SU-DHL-6 (cell line): ENCODE data around the gene DHRS7.
A peak's percentile ranks its signal among the peaks of the same experiment; 100 is the strongest.

Source experiments
- H2AFZ ChIP-seq: fragments of 200-600 bp; sonication (generic); 2 replicates; pipeline ENCODE4 v1.6.1; 2014; ENCODE audit warnings: low read depth, mild to moderate bottlenecking, moderate library complexity, mixed read lengths, antibody characterized with exemption, low read length; ENCODE audit not compliant: severe bottlenecking
- H3F3A ChIP-seq: fragments of 200-600 bp; shearing (Covaris generic); 2 replicates; pipeline ENCODE4 v1.6.0; 2016; ENCODE audit warnings: antibody characterized with exemption, mild to moderate bottlenecking; ENCODE audit not compliant: insufficient read depth
- H3K27ac ChIP-seq: fragments of 200-600 bp; sonication (generic); 2 replicates; pipeline ENCODE4 v1.5.1; 2016; ENCODE audit warnings: low read depth, mild to moderate bottlenecking, low read length, moderate library complexity, mixed read lengths
- H3K27me3 ChIP-seq: fragments of 200-600 bp; sonication (generic), shearing (Covaris generic); 2 replicates; pipeline ENCODE4 v1.6.0; 2014; ENCODE audit warnings: mild to moderate bottlenecking, low read length
- H3K36me3 ChIP-seq: fragments of 200-600 bp; sonication (generic); 2 replicates; pipeline ENCODE4 v1.6.1; 2014; ENCODE audit warnings: mild to moderate bottlenecking, low read length, mixed read lengths
- H3K4me2 ChIP-seq: fragments of 300-600, 200-600 bp; shearing (Covaris generic), sonication (generic); 2 replicates; pipeline ENCODE4 v1.6.0; 2014; ENCODE audit warnings: low read length, low read depth, mild to moderate bottlenecking; ENCODE audit not compliant: poor library complexity, severe bottlenecking
- H3K4me3 ChIP-seq: fragments of 200-600 bp; sonication (generic); 2 replicates; pipeline ENCODE4 v1.5.1; 2014; ENCODE audit warnings: antibody characterized with exemption, low read length, mild to moderate bottlenecking, mixed read lengths; ENCODE audit not compliant: insufficient read depth, poor library complexity, severe bottlenecking
- H3K79me2 ChIP-seq: fragments of 200-600 bp; sonication (generic); 2 replicates; pipeline ENCODE4 v1.6.1; 2014; ENCODE audit warnings: mild to moderate bottlenecking, low read length, moderate library complexity; ENCODE audit not compliant: insufficient read depth
- H3K9ac ChIP-seq: fragments of 200-600 bp; sonication (generic); 2 replicates; pipeline ENCODE4 v1.7.0; 2014; ENCODE audit warnings: mild to moderate bottlenecking, low read length
- H3K9me2 ChIP-seq: fragments of 200-600 bp; sonication (generic); replicated peaks from 2 replicates; pipeline ENCODE4 v1.6.1; 2014; ENCODE audit warnings: low read length; ENCODE audit not compliant: insufficient read depth
- H3K9me3 ChIP-seq: fragments of 200-600 bp; sonication (generic); 2 replicates; pipeline ENCODE4 v1.6.1; 2014; ENCODE audit warnings: low read length, mixed read lengths; ENCODE audit not compliant: insufficient read depth
- H4K20me1 ChIP-seq: fragments of 200-600 bp; sonication (generic); 2 replicates; pipeline ENCODE4 v1.6.1; 2014; ENCODE audit warnings: low read depth, mild to moderate bottlenecking, antibody characterized with exemption, low read length, moderate library complexity, mixed read lengths
- EZH2phosphoT487 ChIP-seq: fragments of 200-600 bp; sonication (generic), shearing (Covaris generic); conservative IDR thresholded peaks from 2 replicates; pipeline ENCODE4 v1.6.1; 2018; ENCODE audit warnings: mild to moderate bottlenecking, antibody characterized with exemption, low read length, moderate library complexity, mixed read lengths
- TF ChIP-seq, protein P1 (sequence below): fragments of 200-600 bp; sonication (generic); IDR thresholded peaks from one replicate; pipeline ENCODE4 v1.5.1; 2017; ENCODE audit warnings: antibody characterized with exemption, mild to moderate bottlenecking, low read length, moderate library complexity; ENCODE audit not compliant: insufficient read depth, poor library complexity, severe bottlenecking

The DHRS7 gene

DNA sequence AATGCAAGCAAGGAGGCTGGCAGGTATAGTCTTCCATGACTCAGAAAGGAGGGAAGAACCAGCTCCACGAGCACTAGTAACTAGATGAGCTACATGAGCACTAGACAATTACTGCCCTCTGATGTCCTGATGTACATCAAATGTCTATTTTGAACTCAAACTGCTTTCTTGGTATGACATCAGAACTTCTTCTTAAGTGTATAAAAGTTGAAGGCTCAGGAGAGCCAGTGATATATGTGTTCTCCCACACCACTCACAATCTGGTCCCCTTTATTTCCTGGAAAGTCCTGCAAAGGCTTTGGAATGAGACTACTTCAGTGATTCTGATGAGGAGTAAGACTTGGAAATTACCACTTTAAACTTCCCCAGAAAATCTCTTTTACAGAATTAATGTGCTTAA is 18.5 kb upstream of the DHRS7 start:
- Histone ChIP-seq H3K4me3 (peak overlapping the region; percentile 34), H3K27ac (no peak overlapping the region), H3K4me2 (peak overlapping the region; percentile 68), H3K9me2 (no peaks in the 10 kb centered on the region), H3K9ac (peak overlapping the region; percentile 29), H3K9me3 (no peaks in the 10 kb centered on the region; the same call in 1 of the 2 replicates), H3K36me3 (no peaks in the 10 kb centered on the region), H3K79me2 (no peaks in the 10 kb centered on the region), H3K27me3 (no peaks in the 10 kb centered on the region), H2AFZ (peak overlapping the region; percentile 64), H4K20me1 (no peaks in the 10 kb centered on the region), H3F3A (no peaks in the 10 kb centered on the region)
- TF ChIP-seq EZH2phosphoT487: no peak
- TF ChIP-seq, protein P1, sequence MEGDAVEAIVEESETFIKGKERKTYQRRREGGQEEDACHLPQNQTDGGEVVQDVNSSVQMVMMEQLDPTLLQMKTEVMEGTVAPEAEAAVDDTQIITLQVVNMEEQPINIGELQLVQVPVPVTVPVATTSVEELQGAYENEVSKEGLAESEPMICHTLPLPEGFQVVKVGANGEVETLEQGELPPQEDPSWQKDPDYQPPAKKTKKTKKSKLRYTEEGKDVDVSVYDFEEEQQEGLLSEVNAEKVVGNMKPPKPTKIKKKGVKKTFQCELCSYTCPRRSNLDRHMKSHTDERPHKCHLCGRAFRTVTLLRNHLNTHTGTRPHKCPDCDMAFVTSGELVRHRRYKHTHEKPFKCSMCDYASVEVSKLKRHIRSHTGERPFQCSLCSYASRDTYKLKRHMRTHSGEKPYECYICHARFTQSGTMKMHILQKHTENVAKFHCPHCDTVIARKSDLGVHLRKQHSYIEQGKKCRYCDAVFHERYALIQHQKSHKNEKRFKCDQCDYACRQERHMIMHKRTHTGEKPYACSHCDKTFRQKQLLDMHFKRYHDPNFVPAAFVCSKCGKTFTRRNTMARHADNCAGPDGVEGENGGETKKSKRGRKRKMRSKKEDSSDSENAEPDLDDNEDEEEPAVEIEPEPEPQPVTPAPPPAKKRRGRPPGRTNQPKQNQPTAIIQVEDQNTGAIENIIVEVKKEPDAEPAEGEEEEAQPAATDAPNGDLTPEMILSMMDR: no peak

DNA sequence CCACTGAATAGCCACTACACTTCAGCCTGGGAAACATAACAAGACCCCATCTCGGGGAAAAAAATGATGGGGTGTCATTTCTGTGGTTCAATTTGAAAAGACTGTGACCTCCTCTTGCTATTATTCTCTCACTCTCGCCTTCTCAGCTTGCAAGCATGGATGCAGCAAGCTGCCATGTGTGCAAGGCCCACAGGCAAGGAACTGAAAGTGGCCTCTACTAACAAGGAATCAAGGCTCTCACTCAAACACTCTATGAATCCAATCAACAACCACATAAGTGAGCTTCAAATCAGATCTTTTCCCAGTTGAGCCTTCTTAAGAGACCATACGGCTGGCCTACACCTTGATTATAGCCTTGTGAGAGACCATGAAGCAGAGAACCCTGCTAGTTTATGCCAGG is 17.9 kb upstream of the DHRS7 start:
- Histone ChIP-seq H3K9me3 (peaks cover 5% of the 10 kb centered on the region; the same call in 1 of the 2 replicates), H3K27ac (no peak overlapping the region), H3K9me2 (no peaks in the 10 kb centered on the region), H3K4me3 (no peak overlapping the region), H2AFZ (peak overlapping the region; percentile 64), H3F3A (no peaks in the 10 kb centered on the region), H3K36me3 (peaks cover 3% of the 10 kb centered on the region; the same call in 1 of the 2 replicates), H3K4me2 (no peak overlapping the region), H3K9ac (no peak overlapping the region), H4K20me1 (no peaks in the 10 kb centered on the region), H3K27me3 (no peaks in the 10 kb centered on the region), H3K79me2 (no peaks in the 10 kb centered on the region)
- TF ChIP-seq, protein P1: no peak
- TF ChIP-seq EZH2phosphoT487: no peak

DNA sequence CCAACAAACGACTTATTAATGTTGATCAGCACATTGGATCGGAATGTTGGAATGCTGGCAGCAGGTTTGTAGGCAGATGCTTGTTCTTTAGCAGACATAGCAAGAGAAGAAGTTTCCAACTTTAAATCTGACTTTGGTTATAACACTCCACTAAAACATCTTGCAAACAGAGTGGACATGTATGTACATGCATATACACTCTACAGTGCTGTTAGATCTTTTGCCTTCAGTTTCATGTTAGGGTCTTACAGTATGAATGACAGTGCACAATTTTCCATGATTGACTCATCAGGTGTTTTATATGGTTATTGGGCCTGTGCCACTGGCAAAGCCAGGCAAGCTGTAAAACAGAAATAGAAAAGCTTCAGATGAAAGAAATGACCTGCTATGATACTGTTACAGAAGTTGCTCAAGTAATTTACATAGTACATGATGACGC is 14.3 kb upstream of the DHRS7 start:
- H3K4me2 ChIP-seq: no peak overlapping the region
- no peak for TF ChIP-seq EZH2phosphoT487
- TF ChIP-seq, protein P1: no peak
- no peak overlapping the region for H2AFZ ChIP-seq

More for the DNA sequence above, 14.3 kb upstream of the DHRS7 start:
- Histone ChIP-seq H3K9me2 (no peaks in the 10 kb centered on the region), H3F3A (no peaks in the 10 kb centered on the region), H3K4me3 (no peak overlapping the region), H3K27ac (no peak overlapping the region), H3K36me3 (peaks cover 4% of the 10 kb centered on the region; the same call in 1 of the 2 replicates), H3K9ac (no peak overlapping the region), H3K27me3 (no peaks in the 10 kb centered on the region), H3K9me3 (peaks cover 6% of the 10 kb centered on the region; the same call in 1 of the 2 replicates), H3K79me2 (no peaks in the 10 kb centered on the region), H4K20me1 (no peaks in the 10 kb centered on the region)
